H9 (cell line): Measurements from ENCODE around the gene MPV17L2. TPM values are rescaled to one million over a fixed set of nuclear protein-coding genes. Genes with fewer than 3 reads are reported as not detected.

Source experiments
- DNase-seq: peaks from one replicate; pipeline ENCODE4 v3.0.0-alpha.2; 2017
- H2AFZ ChIP-seq: one replicate; pipeline ENCODE4 v1.6.1; 2013; ENCODE audit warnings: mild to moderate bottlenecking, low read length, control low read depth, moderate library complexity
- H2AK5ac ChIP-seq: 2 replicates; pipeline ENCODE4 v1.6.1; 2013; ENCODE audit warnings: low read length, control low read depth, mixed read lengths; ENCODE audit not compliant: insufficient read length
- H2BK120ac ChIP-seq: one replicate; pipeline ENCODE4 v1.6.1; 2013; ENCODE audit warnings: low read depth, mild to moderate bottlenecking, low read length, control low read depth, inconsistent platforms; ENCODE audit not compliant: poor library complexity, severe bottlenecking
- H2BK12ac ChIP-seq: 2 replicates; pipeline ENCODE4 v1.6.1; 2013; ENCODE audit warnings: low read length, control low read depth, mixed read lengths, low read depth; ENCODE audit not compliant: insufficient read length
- H2BK15ac ChIP-seq: 2 replicates; pipeline ENCODE4 v1.6.1; 2013; ENCODE audit warnings: low read depth, low read length, control low read depth
- H2BK20ac ChIP-seq: one replicate; pipeline ENCODE4 v1.6.1; 2013; ENCODE audit warnings: low read depth, mild to moderate bottlenecking, low read length, control low read depth, inconsistent platforms; ENCODE audit not compliant: poor library complexity, severe bottlenecking
- H2BK5ac ChIP-seq: 2 replicates; pipeline ENCODE4 v1.6.1; 2013; ENCODE audit warnings: low read length, control low read depth, mixed read lengths; ENCODE audit not compliant: insufficient read length
- H3K14ac ChIP-seq: 2 replicates; pipeline ENCODE4 v1.6.1; 2013; ENCODE audit warnings: low read length, control low read depth; ENCODE audit not compliant: insufficient read depth
- H3K18ac ChIP-seq: 2 replicates; pipeline ENCODE4 v1.6.1; 2013; ENCODE audit warnings: low read depth, mild to moderate bottlenecking, mixed read lengths, low read length, control low read depth; ENCODE audit not compliant: insufficient read length
- H3K23ac ChIP-seq: 2 replicates; pipeline ENCODE4 v1.6.1; 2013; ENCODE audit warnings: low read length, control low read depth, mixed read lengths, low read depth; ENCODE audit not compliant: insufficient read length
- H3K23me2 ChIP-seq: 2 replicates; pipeline ENCODE4 v1.6.1; 2013; ENCODE audit warnings: low read depth, mild to moderate bottlenecking, mixed read lengths, low read length, control low read depth; ENCODE audit not compliant: insufficient read length, poor library complexity, severe bottlenecking
- H3K27ac ChIP-seq: 2 replicates; pipeline ENCODE4 v1.5.1; 2013; ENCODE audit warnings: low read length, control low read depth, mixed read lengths, low read depth; ENCODE audit not compliant: insufficient read length
- H3K27me3 ChIP-seq: 2 replicates; pipeline ENCODE4 v1.6.1; 2013; ENCODE audit warnings: low read length, control low read depth, inconsistent platforms; ENCODE audit not compliant: insufficient read depth
- H3K4ac ChIP-seq: 2 replicates; pipeline ENCODE4 v1.6.1; 2013; ENCODE audit warnings: low read depth, mild to moderate bottlenecking, control low read depth, inconsistent platforms, low read length, moderate library complexity
- H3K4me1 ChIP-seq: 2 replicates; pipeline ENCODE4 v1.6.1; 2013; ENCODE audit warnings: low read length, control low read depth, inconsistent platforms; ENCODE audit not compliant: insufficient read depth
- H3K4me2 ChIP-seq: 2 replicates; pipeline ENCODE4 v1.6.1; 2013; ENCODE audit warnings: low read length, control low read depth, mixed read lengths; ENCODE audit not compliant: insufficient read length, insufficient read depth
- H3K56ac ChIP-seq: 2 replicates; pipeline ENCODE4 v1.6.1; 2013; ENCODE audit warnings: low read depth, mild to moderate bottlenecking, mixed read lengths, low read length, control low read depth; ENCODE audit not compliant: insufficient read length
- H3K79me1 ChIP-seq: 2 replicates; pipeline ENCODE4 v1.6.1; 2013; ENCODE audit warnings: low read depth, mild to moderate bottlenecking, moderate library complexity, low read length, control low read depth, inconsistent platforms; ENCODE audit not compliant: insufficient read depth, poor library complexity, severe bottlenecking
- H3K79me2 ChIP-seq: 2 replicates; pipeline ENCODE4 v1.6.1; 2013; ENCODE audit warnings: low read length, control low read depth, inconsistent platforms; ENCODE audit not compliant: insufficient read depth
- H3K9ac ChIP-seq: 2 replicates; pipeline ENCODE4 v1.6.1; 2013; ENCODE audit warnings: low read length, control low read depth, mixed read lengths; ENCODE audit not compliant: insufficient read length; ENCODE audit errors: extremely low read depth
- H3K9me3 ChIP-seq: one replicate; pipeline ENCODE4 v1.6.1; 2013; ENCODE audit warnings: low read depth, low read length, inconsistent platforms; ENCODE audit not compliant: control insufficient read depth
- H3T11ph ChIP-seq: one replicate; pipeline ENCODE4 v1.6.1; 2013; ENCODE audit warnings: mild to moderate bottlenecking, low read length, control low read depth, inconsistent platforms
- H4K20me1 ChIP-seq: one replicate; pipeline ENCODE4 v1.6.1; 2013; ENCODE audit not compliant: control insufficient read depth, insufficient read length, insufficient read depth
- H4K5ac ChIP-seq: 2 replicates; pipeline ENCODE4 v1.6.1; 2013; ENCODE audit warnings: low read depth, mild to moderate bottlenecking, mixed read lengths, low read length, control low read depth; ENCODE audit not compliant: insufficient read length
- H4K8ac ChIP-seq: replicated peaks from 2 replicates; pipeline ENCODE4 v1.6.1; 2013; ENCODE audit warnings: low read length, control low read depth, mixed read lengths, low read depth; ENCODE audit not compliant: insufficient read length
- H4K91ac ChIP-seq: 2 replicates; pipeline ENCODE4 v1.6.1; 2013; ENCODE audit warnings: low read depth, mild to moderate bottlenecking, moderate library complexity, mixed read lengths, low read length, control low read depth; ENCODE audit not compliant: insufficient read length
- H3K27ac Mint-ChIP-seq, 3 experiments: 2 replicates in 2 of 3; 3 replicates in 1 of 3; pipeline ENCODE4 v1.8.0; 2020 to 2021; ENCODE audit warnings: mixed read lengths in 3 of 3, mild to moderate bottlenecking in 1 of 3, moderate library complexity in 1 of 3
- H3K27me3 Mint-ChIP-seq: 2 replicates; pipeline ENCODE4 v1.8.0; 2021; ENCODE audit warnings: low read depth, mild to moderate bottlenecking, moderate library complexity, mixed read lengths
- H3K36me3 Mint-ChIP-seq, 3 experiments: 2 replicates in 2 of 3; 3 replicates in 1 of 3; pipeline ENCODE4 v1.8.0; 2020 to 2021; ENCODE audit warnings: low read depth in 3 of 3, mixed read lengths in 3 of 3; ENCODE audit not compliant: insufficient read depth in 1 of 3
- H3K4me1 Mint-ChIP-seq, 2 experiments: 2 replicates each; pipeline ENCODE4 v1.8.0; 2020; ENCODE audit warnings: mixed read lengths in 2 of 2
- H3K4me3 Mint-ChIP-seq, 2 experiments: 2 replicates in 1 of 2; 3 replicates in 1 of 2; pipeline ENCODE4 v1.8.0; 2020 to 2021; ENCODE audit warnings: mild to moderate bottlenecking in 2 of 2, mixed read lengths in 2 of 2, moderate library complexity in 1 of 2
- H3K9me3 Mint-ChIP-seq, 2 experiments: 2 replicates in 1 of 2; 3 replicates in 1 of 2; pipeline ENCODE4 v1.8.0; 2020; ENCODE audit warnings: mild to moderate bottlenecking in 2 of 2, mixed read lengths in 2 of 2, moderate library complexity in 1 of 2
- WGBS: extraction: QIAGEN DNeasy Blood & Tissue Kit; methylation state at CpG from one replicate; pipeline ENCODE4 v1.1.7; 2013; ENCODE audit warnings: missing lambda C conversion rate, low lambda C conversion rate, mixed read lengths; ENCODE audit not compliant: insufficient read length; ENCODE audit errors: extremely low coverage; 5-methylcytosine and 5-hydroxymethylcytosine counted together
- total RNA-seq: library from RNA; stranded (reverse); gene quantifications from 2 replicates; pipeline ENCODE4 v1.2.1, GENCODE V29; 2021
- TF ChIP-seq, protein P1 (sequence below): fragments of 200-600 bp; sonication (generic); conservative IDR thresholded peaks from 3 replicates; pipeline ENCODE4 v1.8.0; 2021; ENCODE audit warnings: antibody characterized with exemption, mild to moderate bottlenecking

Gene MPV17L2
- total RNA-seq, 1 experiment from 2014 or later = 26.4 TPM

DNA sequence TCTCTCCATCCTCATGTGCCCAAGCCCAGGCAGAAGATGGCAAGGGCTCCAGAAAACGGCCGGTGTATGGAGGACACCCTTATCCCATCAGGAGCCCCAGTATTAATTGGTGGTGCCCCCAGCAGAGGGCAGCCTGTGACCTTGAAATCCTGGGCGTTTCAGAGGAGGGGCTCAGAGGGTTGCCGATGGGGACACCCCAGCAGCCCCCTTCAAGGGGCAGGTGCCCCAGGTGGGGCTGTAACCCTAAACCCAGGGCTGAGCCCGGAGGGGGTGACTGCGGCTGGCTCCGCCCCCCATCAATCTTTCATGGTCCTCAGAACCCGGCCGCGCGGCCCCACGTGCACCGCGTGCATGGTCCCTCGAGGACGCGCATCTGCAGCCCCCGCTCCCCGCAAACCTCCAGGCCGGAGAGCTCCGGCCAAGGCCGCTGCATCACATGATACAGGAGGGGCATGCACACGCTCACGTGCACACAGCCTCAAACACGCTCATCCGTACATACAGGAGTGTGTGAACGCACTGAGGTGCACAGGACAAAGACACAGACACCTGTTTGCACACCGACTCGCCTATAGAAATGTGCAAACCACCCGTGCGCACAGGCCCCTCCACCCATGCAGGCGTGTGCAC, 9.9 kb downstream of the MPV17L2 start:
- no peak overlapping the region for H3K23ac ChIP-seq
- H3K9me3 ChIP-seq = no peaks in the 10 kb centered on the region
- no peak overlapping the region; the same call in 1 of the 2 replicates for H3K14ac ChIP-seq
- peaks cover 0 to 2% of the 10 kb centered on the region in 2 experiments; a peak in 1 of 5 replicates for H3K9me3 Mint-ChIP-seq
- no peak overlapping the region for H2BK20ac ChIP-seq
- no peak overlapping the region for H2BK5ac ChIP-seq
- no peak overlapping the region for H3K4ac ChIP-seq
- no peak overlapping the region for H2AFZ ChIP-seq
- H3K4me1 ChIP-seq = no peaks in the 10 kb centered on the region
- peak; percentile 49 for DNase-seq
- H3K4me2 ChIP-seq = peak overlapping the region; percentile 77
- no peak overlapping the region for H3T11ph ChIP-seq
- no peak overlapping the region for H2BK12ac ChIP-seq
- no peak overlapping the region for H2BK15ac ChIP-seq
- peaks cover 4 to 26% of the 10 kb centered on the region in 2 experiments for H3K4me1 Mint-ChIP-seq
- H3K4me3 Mint-ChIP-seq = peak overlapping the region; percentile 80 to 97
- no peak overlapping the region for H4K5ac ChIP-seq
- H2BK120ac ChIP-seq = no peak overlapping the region
- H4K91ac ChIP-seq = no peak overlapping the region
- H3K27ac Mint-ChIP-seq = peak overlapping the region; percentile 19 to 93 (median 79); a peak in 6 of 7 replicates
- H3K18ac ChIP-seq = no peak overlapping the region
- peak overlapping the region; percentile 3 for H3K9ac ChIP-seq
- H3K23me2 ChIP-seq = peaks cover 15% of the 10 kb centered on the region
- H4K8ac ChIP-seq = no peak overlapping the region
- WGBS = no CpG with 5 or more reads among the region's 32 CpGs
- no peaks in the 10 kb centered on the region for H3K27me3 ChIP-seq
- peaks cover 21 to 34% (median 27%) of the 10 kb centered on the region in 3 experiments; a peak in 6 of 7 replicates for H3K36me3 Mint-ChIP-seq
- H2AK5ac ChIP-seq = no peak overlapping the region
- H3K79me2 ChIP-seq = no peaks in the 10 kb centered on the region; the same call in 1 of the 2 replicates
- peaks cover 3% of the 10 kb centered on the region; the same call in 1 of the 2 replicates for H3K27me3 Mint-ChIP-seq
- no peak overlapping the region for H3K56ac ChIP-seq
- H3K79me1 ChIP-seq = no peaks in the 10 kb centered on the region
- peaks cover 4% of the 10 kb centered on the region for H4K20me1 ChIP-seq
- H3K27ac ChIP-seq = no peak overlapping the region
- TF ChIP-seq, protein P1, sequence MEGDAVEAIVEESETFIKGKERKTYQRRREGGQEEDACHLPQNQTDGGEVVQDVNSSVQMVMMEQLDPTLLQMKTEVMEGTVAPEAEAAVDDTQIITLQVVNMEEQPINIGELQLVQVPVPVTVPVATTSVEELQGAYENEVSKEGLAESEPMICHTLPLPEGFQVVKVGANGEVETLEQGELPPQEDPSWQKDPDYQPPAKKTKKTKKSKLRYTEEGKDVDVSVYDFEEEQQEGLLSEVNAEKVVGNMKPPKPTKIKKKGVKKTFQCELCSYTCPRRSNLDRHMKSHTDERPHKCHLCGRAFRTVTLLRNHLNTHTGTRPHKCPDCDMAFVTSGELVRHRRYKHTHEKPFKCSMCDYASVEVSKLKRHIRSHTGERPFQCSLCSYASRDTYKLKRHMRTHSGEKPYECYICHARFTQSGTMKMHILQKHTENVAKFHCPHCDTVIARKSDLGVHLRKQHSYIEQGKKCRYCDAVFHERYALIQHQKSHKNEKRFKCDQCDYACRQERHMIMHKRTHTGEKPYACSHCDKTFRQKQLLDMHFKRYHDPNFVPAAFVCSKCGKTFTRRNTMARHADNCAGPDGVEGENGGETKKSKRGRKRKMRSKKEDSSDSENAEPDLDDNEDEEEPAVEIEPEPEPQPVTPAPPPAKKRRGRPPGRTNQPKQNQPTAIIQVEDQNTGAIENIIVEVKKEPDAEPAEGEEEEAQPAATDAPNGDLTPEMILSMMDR = peak; percentile 70
